Astrocyte of the spinal cord (primary cell): ENCODE measurements around the gene RNPEPL1.

Source experiments
- DNase-seq: peaks from one replicate; pipeline ENCODE4 v3.0.0; 2011; ENCODE audit warnings: low read depth, low spot score
- H3K4me3 ChIP-seq: 2 replicates; pipeline ENCODE4 v1.5.1; 2011; ENCODE audit warnings: low read depth, mild to moderate bottlenecking, low read length, moderate library complexity
- in situ Hi-C: cut with HindIII; loops from 2 replicates; pipeline ENCODE4 v1.10.0; 2017; ENCODE audit warnings: low sequenced_read_pairs
- TF ChIP-seq, protein P1 (sequence below): IDR thresholded peaks from 2 replicates; pipeline ENCODE4 v1.5.1; 2012; ENCODE audit warnings: low read depth, mild to moderate bottlenecking, low read length, inconsistent platforms

The RNPEPL1 gene

DNA sequence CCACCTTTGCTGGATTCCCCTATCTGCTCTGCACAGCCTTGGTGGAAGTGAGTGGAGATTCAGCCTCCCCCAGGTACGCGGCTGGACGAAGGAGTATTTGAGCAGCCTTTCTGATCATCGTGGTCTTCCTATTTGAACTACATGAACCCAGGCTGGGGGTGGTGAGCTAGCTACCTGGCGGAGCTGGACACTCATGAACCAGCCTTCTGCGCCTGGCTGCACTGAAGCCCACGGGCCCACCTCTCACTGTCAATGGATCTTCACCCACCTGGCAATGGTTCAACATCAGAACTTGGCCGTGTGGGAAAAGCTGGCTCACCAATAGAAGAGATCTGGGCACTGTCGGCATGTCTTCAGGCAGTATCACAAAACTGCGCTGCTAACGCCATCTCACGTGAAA is 45.9 kb upstream of the RNPEPL1 start:
- in situ Hi-C loops: no loop called here
- H3K4me3 ChIP-seq: no peak overlapping the region
- TF ChIP-seq, protein P1, sequence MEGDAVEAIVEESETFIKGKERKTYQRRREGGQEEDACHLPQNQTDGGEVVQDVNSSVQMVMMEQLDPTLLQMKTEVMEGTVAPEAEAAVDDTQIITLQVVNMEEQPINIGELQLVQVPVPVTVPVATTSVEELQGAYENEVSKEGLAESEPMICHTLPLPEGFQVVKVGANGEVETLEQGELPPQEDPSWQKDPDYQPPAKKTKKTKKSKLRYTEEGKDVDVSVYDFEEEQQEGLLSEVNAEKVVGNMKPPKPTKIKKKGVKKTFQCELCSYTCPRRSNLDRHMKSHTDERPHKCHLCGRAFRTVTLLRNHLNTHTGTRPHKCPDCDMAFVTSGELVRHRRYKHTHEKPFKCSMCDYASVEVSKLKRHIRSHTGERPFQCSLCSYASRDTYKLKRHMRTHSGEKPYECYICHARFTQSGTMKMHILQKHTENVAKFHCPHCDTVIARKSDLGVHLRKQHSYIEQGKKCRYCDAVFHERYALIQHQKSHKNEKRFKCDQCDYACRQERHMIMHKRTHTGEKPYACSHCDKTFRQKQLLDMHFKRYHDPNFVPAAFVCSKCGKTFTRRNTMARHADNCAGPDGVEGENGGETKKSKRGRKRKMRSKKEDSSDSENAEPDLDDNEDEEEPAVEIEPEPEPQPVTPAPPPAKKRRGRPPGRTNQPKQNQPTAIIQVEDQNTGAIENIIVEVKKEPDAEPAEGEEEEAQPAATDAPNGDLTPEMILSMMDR: no peak
- no peak for DNase-seq

- no peak for DNase-seq
- H3K4me3 ChIP-seq: no peak overlapping the region
- in situ Hi-C loops: no loop called here
- TF ChIP-seq, protein P1: no peak
These were observed 44.6 kb upstream of the RNPEPL1 start for GRCh38 chr2:240523451-240524281.

DNA sequence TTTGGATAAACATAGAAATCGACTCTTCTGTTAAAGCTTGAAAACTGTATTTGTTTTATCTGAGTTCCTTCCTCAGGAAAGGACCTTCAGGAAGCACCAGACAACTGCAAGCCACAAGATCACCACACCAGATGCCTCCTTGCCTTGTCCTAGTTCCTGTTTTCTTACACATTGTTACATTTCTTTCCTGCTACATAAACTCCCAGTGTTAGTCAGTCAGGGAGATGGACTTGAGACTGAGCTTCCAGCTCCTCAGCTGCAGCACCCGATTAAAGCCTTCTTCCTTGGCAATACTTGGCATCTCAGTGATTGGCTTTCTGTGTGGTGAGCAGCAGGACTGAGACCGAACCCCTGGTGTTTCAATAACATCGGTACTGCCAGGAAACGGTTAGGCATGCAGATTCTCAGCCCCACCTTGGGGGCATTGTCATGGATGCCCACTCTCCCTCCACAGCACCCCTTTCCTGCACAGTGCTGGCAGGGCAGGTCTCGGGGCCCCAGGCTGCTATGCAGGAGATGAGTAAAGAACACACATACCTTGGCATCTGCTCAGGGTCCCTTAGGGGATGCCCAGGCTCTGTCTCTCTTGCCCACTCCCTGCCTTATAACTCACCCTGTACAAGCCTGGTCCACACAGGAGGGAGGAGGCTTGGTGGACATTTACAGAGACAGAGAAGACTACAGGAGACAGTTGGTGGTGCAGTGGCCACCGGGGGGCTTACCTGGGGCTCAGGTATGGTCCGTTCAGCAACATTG is 43.1 kb upstream of the RNPEPL1 start:
- no peak for DNase-seq
- in situ Hi-C loops: no loop called here
- TF ChIP-seq, protein P1: no peak
- no peak overlapping the region for H3K4me3 ChIP-seq

DNA sequence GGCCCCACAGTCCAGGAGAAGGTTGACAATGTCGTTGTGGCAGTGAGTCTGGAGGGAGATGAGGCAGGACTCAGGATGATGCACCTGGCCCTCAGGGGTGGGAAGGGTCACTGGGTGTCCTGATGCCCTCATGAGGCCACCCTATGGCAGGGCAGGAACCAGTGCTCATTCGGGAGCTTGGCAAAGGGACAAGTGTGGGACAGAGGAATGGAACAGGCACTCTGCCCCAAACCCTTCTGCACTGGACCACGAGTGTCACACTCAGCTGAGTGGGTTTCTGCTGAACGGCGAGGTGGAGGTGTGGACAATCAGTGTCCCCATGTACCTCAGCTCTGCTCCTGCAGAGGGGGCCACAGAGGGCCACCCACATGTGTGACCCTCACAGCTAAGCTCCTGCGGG is 42.5 kb upstream of the RNPEPL1 start:
- no peak overlapping the region for H3K4me3 ChIP-seq
- in situ Hi-C loops: no loop called here
- DNase-seq: no peak
- TF ChIP-seq, protein P1: no peak

DNA sequence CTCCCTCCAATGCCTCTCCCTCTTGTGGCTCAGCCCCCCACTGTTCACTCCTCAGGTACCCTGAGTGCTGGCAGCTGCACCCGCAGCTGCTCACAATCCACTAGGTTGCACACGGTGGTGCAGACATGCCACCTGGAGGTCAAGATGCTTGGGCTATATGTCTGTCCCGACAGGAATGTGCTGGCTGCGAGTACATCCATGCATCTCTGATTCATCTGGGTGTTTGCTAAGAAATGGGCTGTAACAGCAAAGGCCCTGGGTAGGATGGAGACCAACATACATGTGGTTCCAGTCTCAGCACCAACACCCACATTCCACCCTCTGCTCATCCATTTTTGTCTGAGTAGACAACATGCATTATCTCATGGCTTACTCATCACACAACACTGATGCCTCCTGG is 41.8 kb upstream of the RNPEPL1 start:
- H3K4me3 ChIP-seq: no peak overlapping the region
- TF ChIP-seq, protein P1: no peak
- DNase-seq: no peak
- in situ Hi-C loops: no loop called here

DNA sequence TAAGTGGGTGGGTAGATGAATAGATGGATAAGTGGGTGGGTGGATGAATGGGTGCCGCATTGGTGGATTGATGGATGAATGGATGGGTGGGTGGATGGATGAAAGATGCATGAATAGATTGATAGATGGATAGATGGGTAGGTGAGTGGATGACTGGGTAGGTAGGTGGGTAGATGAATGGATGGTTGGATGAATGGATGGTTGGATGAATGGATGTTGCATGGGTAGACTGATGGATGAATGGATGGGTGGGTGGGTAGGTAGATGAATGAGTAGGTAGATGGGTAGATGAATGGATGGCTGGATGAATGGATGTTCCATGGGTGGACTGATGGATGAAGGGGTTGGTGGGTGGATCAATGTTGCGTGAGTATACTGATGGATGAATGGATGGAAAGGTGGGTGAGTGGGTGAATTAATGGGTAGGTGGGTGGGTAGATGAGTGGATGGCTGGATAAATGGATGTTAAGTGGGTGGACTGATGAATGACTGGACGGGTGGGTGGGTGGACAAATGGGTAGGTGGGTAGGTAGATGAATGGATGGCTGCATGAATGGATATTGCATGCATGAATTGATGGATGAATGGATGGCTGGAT is 41.0 kb upstream of the RNPEPL1 start:
- no peak for DNase-seq
- TF ChIP-seq, protein P1: no peak
- in situ Hi-C loops: no loop called here
- no peak overlapping the region for H3K4me3 ChIP-seq
